ENCODE results near the gene AUNIP. TPM values are rescaled to one million over a fixed set of nuclear protein-coding genes. Genes with fewer than 3 reads are reported as not detected.

AUNIP gene
- total RNA-seq, 2 experiments from 2014 or later, result 12.1 to 15.1 TPM

DNA sequence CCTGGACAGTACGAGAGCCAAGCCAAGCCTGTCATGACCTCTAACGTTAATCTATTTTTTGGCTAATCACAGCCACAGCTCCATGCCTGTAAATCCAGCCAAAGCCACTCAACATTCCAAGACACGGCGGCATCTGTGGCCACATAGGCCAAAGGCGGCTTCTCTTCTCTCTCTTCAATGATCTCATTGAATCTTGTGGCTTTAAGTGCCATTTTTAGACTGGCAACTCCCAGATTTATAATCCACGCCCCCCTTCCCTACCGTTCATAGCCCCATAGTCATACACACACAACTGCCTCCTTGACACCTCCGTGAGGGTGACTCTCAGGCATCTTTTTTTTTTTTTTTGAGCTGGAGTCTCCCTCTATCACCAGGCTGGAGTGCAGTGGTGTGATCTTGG lies 64.9 kb downstream of the AUNIP start:
- no peaks in the 10 kb centered on the region for H3K27me3 Mint-ChIP-seq
- peaks cover 3% of the 10 kb centered on the region for H3K36me3 Mint-ChIP-seq
- no peak overlapping the region for H3K27ac Mint-ChIP-seq

DNA sequence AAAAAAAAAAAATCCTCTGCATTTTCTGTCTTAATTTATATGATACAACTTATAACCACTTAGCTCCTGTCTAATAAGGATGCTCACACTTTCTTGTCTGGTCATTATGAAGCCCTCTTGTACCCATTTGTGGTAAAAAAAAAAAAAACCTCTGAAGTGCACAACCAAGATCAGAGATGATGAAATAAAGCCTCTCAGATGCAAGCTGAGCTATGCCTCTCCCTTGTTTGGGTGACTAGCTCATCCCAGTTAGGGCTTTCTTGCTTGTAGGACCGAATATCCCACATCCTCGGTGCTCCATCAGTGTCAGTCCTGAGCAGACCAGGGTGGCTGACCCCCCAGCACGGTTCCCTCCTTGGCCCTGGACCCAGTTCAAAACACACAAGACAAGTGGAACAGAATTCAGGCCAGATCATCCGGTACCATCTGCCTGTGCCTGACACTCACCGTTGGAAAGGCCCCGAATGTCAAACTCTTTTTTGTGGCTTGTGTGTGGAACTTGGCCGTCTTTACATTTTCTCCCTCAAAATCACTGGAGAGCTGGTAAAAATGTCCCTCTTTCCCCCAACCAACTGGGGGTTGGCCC lies 65.6 kb downstream of the AUNIP start:
- Mint-ChIP-seq H3K27me3 (no peaks in the 10 kb centered on the region), H3K27ac (no peak overlapping the region), H3K9me3 (no peaks in the 10 kb centered on the region), H3K36me3 (peaks cover 3% of the 10 kb centered on the region), H3K4me3 (no peak overlapping the region), H3K4me1 (peaks cover 33% of the 10 kb centered on the region)
- DNase-seq, result no peak

More for the DNA sequence above, 64.9 kb downstream of the AUNIP start:
- no peak for DNase-seq
- no peak overlapping the region for H3K4me3 Mint-ChIP-seq
- H3K4me1 Mint-ChIP-seq, result peaks cover 33% of the 10 kb centered on the region
- no peaks in the 10 kb centered on the region for H3K9me3 Mint-ChIP-seq

DNA sequence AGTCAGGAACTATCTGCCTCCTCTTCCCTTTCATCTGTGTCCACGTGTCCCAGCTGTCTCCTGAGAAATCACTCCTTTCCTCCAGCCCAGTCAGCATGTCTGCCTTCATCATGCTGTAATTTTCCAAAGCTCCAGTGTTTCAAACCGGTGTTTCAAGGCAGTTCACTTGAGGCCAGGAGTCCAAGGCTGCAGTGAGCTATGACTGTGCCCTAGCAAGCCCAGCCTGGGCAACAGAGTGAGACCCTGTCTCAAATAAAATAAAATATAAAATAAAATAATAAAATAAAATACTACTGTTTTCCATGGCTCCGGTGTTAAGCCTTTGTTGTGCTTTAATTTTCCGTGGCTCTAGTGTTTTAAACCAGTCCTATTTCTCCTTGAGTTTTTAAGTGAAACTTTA lies 67.1 kb downstream of the AUNIP start:
- DNase-seq, result no peak
- H3K9me3 Mint-ChIP-seq, result no peaks in the 10 kb centered on the region
- H3K27ac Mint-ChIP-seq, result no peak overlapping the region
- peaks cover 3% of the 10 kb centered on the region for H3K36me3 Mint-ChIP-seq
- H3K4me3 Mint-ChIP-seq, result no peak overlapping the region
- peaks cover 26% of the 10 kb centered on the region for H3K4me1 Mint-ChIP-seq
- no peaks in the 10 kb centered on the region for H3K27me3 Mint-ChIP-seq

DNA sequence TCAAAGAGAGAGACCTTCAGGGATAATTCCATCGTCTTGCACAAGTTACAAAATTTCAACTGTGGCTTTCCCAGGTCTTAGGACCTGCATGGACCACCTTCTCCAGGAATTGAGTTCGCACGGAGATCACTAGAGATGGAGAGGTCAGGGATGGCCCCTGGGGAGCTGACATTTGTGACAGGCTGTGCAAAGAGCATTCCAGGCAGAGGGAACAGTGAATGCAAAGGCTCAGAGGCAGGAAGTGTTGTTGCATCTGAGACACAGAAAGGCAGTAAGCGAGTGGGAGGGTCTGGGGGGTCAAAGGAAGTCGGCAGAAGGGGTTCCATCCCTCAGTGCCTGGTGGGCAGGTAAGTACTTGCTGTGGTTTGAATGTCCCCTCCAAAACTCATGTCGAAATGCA lies 68.8 kb downstream of the AUNIP start:
- H3K9me3 Mint-ChIP-seq, result no peaks in the 10 kb centered on the region
- H3K4me1 Mint-ChIP-seq, result peaks cover 13% of the 10 kb centered on the region
- H3K36me3 Mint-ChIP-seq, result peaks cover 3% of the 10 kb centered on the region
- DNase-seq, result no peak
- H3K27me3 Mint-ChIP-seq, result no peaks in the 10 kb centered on the region
- H3K27ac Mint-ChIP-seq, result no peak overlapping the region
- H3K4me3 Mint-ChIP-seq, result no peak overlapping the region

DNA sequence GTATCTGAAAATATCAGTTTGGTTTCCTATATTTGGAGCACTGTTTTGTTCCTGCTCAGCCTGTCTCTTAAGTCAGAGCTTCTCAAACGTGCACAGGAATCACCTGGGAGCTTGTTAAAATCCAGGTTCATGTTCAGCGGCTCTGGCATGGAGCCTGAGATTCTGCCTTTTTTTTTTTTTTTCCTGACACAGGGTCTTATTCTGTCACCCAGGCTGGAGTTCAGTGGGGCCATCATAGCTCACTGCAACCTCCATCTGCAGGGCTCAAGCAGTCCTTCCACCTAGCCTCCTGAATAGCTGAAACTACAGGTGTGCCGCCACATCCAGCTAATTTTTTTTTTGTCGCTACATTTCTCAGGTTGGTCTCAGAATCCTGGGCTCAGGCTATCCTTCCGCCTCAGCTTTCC lies 71.5 kb downstream of the AUNIP start:
- no peaks in the 10 kb centered on the region for H3K27me3 Mint-ChIP-seq
- no peaks in the 10 kb centered on the region for H3K36me3 Mint-ChIP-seq
- no peaks in the 10 kb centered on the region for H3K9me3 Mint-ChIP-seq
- DNase-seq, result no peak
- peaks cover 1% of the 10 kb centered on the region for H3K4me1 Mint-ChIP-seq
- no peak overlapping the region for H3K27ac Mint-ChIP-seq
- no peak overlapping the region for H3K4me3 Mint-ChIP-seq

DNA sequence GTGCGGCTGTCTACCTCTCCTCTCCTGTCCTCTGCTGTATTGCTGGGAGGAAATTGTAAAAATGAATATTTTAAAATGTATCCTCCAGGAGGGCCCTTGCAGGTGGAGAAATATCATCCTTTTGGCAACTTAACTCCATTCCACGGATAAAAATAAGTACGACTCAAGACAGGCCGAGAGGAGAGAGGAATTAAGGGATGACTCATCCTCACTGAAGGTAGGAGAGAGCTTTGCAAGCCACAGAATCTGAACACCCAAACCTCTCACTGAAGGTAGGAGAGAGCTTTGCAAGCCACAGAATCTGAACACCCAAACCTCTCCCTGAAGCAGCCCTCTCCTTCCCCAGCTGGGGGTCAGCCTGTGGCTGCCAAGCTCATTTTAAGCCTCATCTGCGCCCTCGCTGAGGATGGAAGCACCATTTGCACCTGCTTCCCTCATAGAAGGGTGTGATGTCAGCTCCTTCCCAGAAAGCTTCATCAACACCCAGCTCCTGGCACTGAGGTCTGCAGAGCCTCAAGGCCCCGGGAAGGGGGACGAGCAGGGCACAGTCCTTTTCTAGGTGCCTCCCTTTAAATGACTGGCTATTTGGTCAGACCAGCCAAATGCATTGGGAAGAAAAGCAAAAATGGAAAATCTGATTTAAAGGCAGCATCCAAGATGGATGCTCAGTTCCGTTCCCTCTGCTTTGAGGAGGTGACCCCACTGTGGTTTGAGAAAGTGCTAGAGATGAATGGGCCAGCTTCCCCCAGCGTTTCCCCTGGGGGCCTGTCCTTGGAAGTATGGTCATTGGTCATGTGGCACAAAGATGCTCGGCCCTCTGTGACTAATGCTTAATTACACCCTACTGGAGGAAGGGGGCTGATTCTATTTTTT lies 72.1 kb downstream of the AUNIP start:
- Mint-ChIP-seq H3K4me1 (peaks cover 4% of the 10 kb centered on the region), H3K9me3 (no peaks in the 10 kb centered on the region), H3K27me3 (no peaks in the 10 kb centered on the region), H3K27ac (no peak overlapping the region), H3K4me3 (no peak overlapping the region), H3K36me3 (no peaks in the 10 kb centered on the region)
- DNase-seq, result no peak

DNA sequence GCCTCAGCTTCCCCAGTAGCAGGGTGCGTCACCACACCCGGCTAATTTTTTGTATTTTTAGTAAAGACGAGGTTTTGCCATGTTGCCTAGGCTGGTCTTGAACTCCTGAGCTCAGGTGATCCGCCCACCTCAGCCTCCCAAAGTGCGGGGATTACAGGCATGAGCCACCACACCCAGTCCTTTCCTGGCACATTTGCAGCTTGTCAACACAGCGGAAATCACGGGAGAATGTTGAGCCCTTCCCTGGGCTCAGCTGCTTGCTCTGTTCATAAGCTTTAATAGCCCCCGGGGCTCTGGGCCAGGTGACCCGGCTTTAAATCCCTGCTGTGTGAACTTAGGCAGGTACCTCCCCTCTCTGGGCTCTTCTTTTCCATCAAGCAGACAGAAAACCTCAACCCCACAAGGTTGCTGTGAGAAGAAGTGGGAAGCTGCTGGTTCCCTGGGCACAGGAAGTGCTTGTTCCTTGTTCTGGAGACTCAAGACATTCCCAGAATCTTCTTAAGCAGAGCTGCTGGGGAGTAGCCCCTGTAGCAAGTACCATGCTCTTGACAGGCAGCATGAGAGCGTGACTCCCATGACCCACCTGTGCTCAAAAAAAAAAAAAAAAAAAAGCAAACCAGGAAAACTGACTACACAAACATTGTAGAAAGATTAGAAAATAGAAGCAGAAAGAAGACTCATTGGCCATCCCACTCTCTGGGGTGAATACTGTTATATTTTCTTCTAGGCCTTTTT lies 73.8 kb downstream of the AUNIP start:
- Mint-ChIP-seq H3K4me1 (peaks cover 4% of the 10 kb centered on the region), H3K27ac (no peak overlapping the region), H3K4me3 (no peak overlapping the region), H3K9me3 (no peaks in the 10 kb centered on the region), H3K36me3 (no peaks in the 10 kb centered on the region), H3K27me3 (no peaks in the 10 kb centered on the region)
- DNase-seq, result no peak

DNA sequence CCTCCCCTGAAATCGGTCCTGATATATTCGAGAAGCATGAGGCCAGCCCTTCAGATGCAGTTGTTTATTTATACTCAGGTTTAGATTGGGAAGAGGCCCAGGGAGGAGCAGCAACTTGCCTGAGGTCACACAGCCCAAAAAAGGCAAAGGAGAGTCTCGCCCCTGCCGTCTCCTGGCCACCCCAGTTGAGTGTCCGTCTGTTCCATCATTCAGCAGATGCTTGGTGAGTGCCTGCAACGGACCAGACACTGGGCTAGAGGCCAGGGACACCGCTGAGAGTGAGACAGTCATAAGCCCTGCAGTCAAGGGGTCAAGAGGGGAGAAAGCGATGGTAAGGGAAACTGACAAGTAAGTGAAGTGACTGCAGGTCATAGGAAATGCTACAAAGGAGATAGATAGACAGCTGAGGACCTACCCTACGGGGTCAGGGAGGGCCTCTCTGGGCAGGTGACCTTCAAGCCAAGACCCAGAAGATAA lies 74.6 kb downstream of the AUNIP start:
- DNase-seq, result no peak
- Mint-ChIP-seq H3K9me3 (no peaks in the 10 kb centered on the region), H3K27me3 (no peaks in the 10 kb centered on the region)

More for the DNA sequence above, 74.6 kb downstream of the AUNIP start:
- Mint-ChIP-seq H3K4me3 (no peak overlapping the region), H3K27ac (no peak overlapping the region), H3K36me3 (no peaks in the 10 kb centered on the region), H3K4me1 (peaks cover 4% of the 10 kb centered on the region)

Other genes starting within 250 kb of the AUNIP start
- 1 to 10 TPM; 5.1 to 5.3 TPM for gene MAN1C1, start 242.7 kb downstream of the AUNIP start, total RNA-seq
- gene SELENON, start 59.3 kb downstream of the AUNIP start, total RNA-seq, result 10 to 100 TPM; 15.0 to 15.6 TPM
- gene MTFR1L, start 39.5 kb downstream of the AUNIP start, total RNA-seq, result 10 to 100 TPM; 23.3 to 23.4 TPM
- gene PAQR7, start 16.3 kb upstream of the AUNIP start, total RNA-seq, result 1 to 10 TPM; 8.6 to 9.2 TPM
- gene STMN1, start 47.0 kb upstream of the AUNIP start, total RNA-seq, result 100 to 1,000 TPM; 501 to 504 TPM
- 1 to 10 TPM; 8.6 to 8.8 TPM for gene PAFAH2, start 138.6 kb upstream of the AUNIP start, total RNA-seq
- gene EXTL1, start 162.3 kb upstream of the AUNIP start, total RNA-seq, result not detected
- not detected for gene SLC30A2, start 186.7 kb upstream of the AUNIP start, total RNA-seq
- not detected for gene TRIM63, start 208.2 kb upstream of the AUNIP start, total RNA-seq

Measured in activated naive CD8-positive, alpha-beta T cell treated with anti-CD3 and anti-CD28 coated beads for 36 hours (primary cell).